Measurements from ENCODE around the gene MTX3. TPM values are rescaled to one million over a fixed set of nuclear protein-coding genes. Genes with fewer than 3 reads are reported as not detected.

Gene MTX3
- polyA plus RNA-seq, 1 of the 3 experiments (the other 2 are of a cell fraction), result 6.8 TPM

DNA sequence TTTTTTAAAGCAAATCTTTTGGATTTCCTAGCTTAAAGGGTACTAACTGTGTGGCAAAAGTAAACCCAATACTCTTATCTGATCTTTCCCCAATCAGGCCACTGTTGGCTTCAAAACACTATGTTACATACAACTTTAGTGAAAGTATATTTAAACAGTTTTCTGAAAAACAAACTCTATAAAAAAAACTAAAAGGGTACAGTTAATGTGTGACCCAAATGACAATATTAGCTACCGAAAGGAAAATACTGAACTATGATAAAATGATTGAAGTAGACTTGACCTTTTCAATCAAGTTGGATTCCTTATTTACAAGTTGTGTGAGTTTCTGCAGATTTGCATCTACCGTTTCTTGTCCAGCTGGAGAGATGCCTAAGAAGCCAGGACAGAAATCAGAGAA is 5.8 kb downstream of the MTX3 start (continued):
- TF ChIP-seq, protein P1, sequence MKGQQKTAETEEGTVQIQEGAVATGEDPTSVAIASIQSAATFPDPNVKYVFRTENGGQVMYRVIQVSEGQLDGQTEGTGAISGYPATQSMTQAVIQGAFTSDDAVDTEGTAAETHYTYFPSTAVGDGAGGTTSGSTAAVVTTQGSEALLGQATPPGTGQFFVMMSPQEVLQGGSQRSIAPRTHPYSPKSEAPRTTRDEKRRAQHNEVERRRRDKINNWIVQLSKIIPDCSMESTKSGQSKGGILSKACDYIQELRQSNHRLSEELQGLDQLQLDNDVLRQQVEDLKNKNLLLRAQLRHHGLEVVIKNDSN (IDR thresholded peaks at IDR 0.05; ENCODE audit: borderline replicate concordance, low read depth), result no peak

DNA sequence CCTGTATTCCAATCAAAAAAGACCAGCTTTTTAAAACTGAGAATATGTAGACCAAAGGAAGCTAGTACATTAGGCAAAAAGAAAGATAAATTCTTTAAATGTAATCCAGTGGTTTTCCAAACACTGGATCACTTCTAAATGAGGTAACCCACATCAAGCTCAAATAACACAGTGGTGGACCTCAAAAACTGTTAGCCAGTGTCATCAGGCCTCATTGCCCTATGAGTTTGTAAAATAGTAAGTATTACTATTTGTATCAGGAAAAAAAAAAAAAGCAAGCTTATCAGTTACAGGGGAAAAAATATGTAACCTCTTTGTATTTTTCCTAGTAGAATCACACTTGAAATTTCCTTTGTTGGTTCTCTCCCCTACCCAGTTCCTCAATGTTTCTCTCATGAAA is 6.7 kb downstream of the MTX3 start:
- no peak overlapping the region for H3K27ac ChIP-seq (ENCODE audit: low read depth in 2 of 2, low read length in 1 of 2)
- CTCF ChIA-PET, result no interaction called here
- H3K9me3 ChIP-seq, result no peaks in the 10 kb centered on the region
- H3K4me3 ChIP-seq (ENCODE audit: low read depth in 2 of 2, low read length in 1 of 2), result no peak overlapping the region
- H3K79me2 ChIP-seq (ENCODE audit: insufficient read depth), result peaks cover 5% of the 10 kb centered on the region
- peaks cover 0 to 4% of the 10 kb centered on the region in 2 experiments; a peak in 2 of 4 replicates for H3K4me1 ChIP-seq (ENCODE audit: control insufficient read depth in 1 of 2, insufficient read depth in 2 of 2, low read depth in 1 of 2, low read length in 1 of 2)
- no peaks in the 10 kb centered on the region for H3K9me2 ChIP-seq
- peaks cover 2% of the 10 kb centered on the region for H3F3A ChIP-seq (replicated peaks; ENCODE audit: insufficient read depth)
- H2AFZ ChIP-seq (ENCODE audit: low read depth), result no peak overlapping the region
- H3K27me3 ChIP-seq (ENCODE audit: insufficient read depth), result no peaks in the 10 kb centered on the region
- H3K9ac ChIP-seq, result no peak overlapping the region
- H3K36me3 ChIP-seq (replicated peaks in 1 of 2; ENCODE audit: control insufficient read depth in 1 of 2, insufficient read depth in 2 of 2, low read length in 1 of 2), result peaks cover 67 to 84% of the 10 kb centered on the region in 2 experiments
- DNase-seq, result no peak
- H3K4me2 ChIP-seq, result no peak overlapping the region
- no peak for TF ChIP-seq EP300 (IDR thresholded peaks at IDR 0.05; ENCODE audit: borderline replicate concordance in 1 of 2, low read depth in 1 of 2, low read length in 1 of 2)
- no peak for TF ChIP-seq TCF12 (IDR thresholded peaks at IDR 0.05)
- TF ChIP-seq RAD21 (IDR thresholded peaks at IDR 0.05; ENCODE audit: low read length), result no peak
- TF ChIP-seq GATA2 (CRISPR knock-in tag; IDR thresholded peaks at IDR 0.05), result no peak
- no peak for TF ChIP-seq SMC3 (IDR thresholded peaks at IDR 0.05; ENCODE audit: low read depth, low read length)
- TF ChIP-seq JUND (IDR thresholded peaks at IDR 0.05), result no peak
- no peaks in the 10 kb centered on the region for H4K20me1 ChIP-seq (ENCODE audit: insufficient read depth)
- POLR2A ChIA-PET, result no interaction called here

DNA sequence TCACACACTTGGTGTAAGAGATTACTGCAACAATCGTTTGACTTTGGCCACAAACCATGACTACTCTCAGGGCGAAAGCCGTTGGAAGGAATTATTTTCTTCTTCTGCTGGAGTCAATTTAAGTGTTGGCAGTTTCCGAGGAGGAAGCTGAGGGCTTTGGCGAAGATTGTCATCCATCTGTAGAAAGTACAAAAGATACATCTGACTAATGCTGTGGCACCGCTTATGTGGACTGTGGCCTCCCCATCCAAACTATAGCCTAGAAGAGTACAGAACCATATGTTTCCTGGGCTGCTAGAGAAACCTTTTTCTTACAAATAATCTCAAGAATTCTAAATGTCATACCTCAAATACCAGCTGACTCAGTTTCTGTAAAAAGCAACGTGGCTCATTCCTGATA is 7.4 kb downstream of the MTX3 start:
- Histone ChIP-seq H3K4me1 (ENCODE audit: control insufficient read depth in 1 of 2, insufficient read depth in 2 of 2, low read depth in 1 of 2, low read length in 1 of 2) (no peaks in the 10 kb centered on the region), H2AFZ (ENCODE audit: low read depth) (no peak overlapping the region), H3K27ac (ENCODE audit: low read depth in 2 of 2, low read length in 1 of 2) (no peak overlapping the region), H3K36me3 (replicated peaks in 1 of 2; ENCODE audit: control insufficient read depth in 1 of 2, insufficient read depth in 2 of 2, low read length in 1 of 2) (peaks cover 66 to 83% of the 10 kb centered on the region in 2 experiments), H3K4me2 (no peak overlapping the region), H3K9me2 (no peaks in the 10 kb centered on the region), H3K79me2 (ENCODE audit: insufficient read depth) (no peaks in the 10 kb centered on the region), H3K9me3 (no peaks in the 10 kb centered on the region), H3K4me3 (ENCODE audit: low read depth in 2 of 2, low read length in 1 of 2) (no peak overlapping the region), H3K27me3 (ENCODE audit: insufficient read depth) (no peaks in the 10 kb centered on the region), H3F3A (replicated peaks; ENCODE audit: insufficient read depth) (peaks cover 3% of the 10 kb centered on the region), H3K9ac (no peak overlapping the region), H4K20me1 (ENCODE audit: insufficient read depth) (no peaks in the 10 kb centered on the region)
- POLR2A ChIA-PET, result no interaction called here
- CTCF ChIA-PET, result no interaction called here
- DNase-seq, result no peak
- 94% methylated on average over 7 of the region's 7 CpGs for WGBS (ENCODE audit: low lambda C conversion rate)
- TF ChIP-seq JUND (IDR thresholded peaks at IDR 0.05) (no peak), MEF2A (IDR thresholded peaks at IDR 0.05; ENCODE audit: borderline replicate concordance, low read depth) (no peak), SMC3 (IDR thresholded peaks at IDR 0.05; ENCODE audit: low read depth, low read length) (no peak), TAF1 (IDR thresholded peaks at IDR 0.05; ENCODE audit: borderline replicate concordance, low read depth, low read length) (no peak), RCOR1 (IDR thresholded peaks at IDR 0.05; ENCODE audit: low read length) (no peak), EP300 (IDR thresholded peaks at IDR 0.05; ENCODE audit: borderline replicate concordance in 1 of 2, low read depth in 1 of 2, low read length in 1 of 2) (no peak), GATA2 (CRISPR knock-in tag; IDR thresholded peaks at IDR 0.05) (no peak), EZH2phosphoT487 (IDR thresholded peaks at IDR 0.05; ENCODE audit: borderline replicate concordance, low read depth) (no peak), FOSL2 (IDR thresholded peaks at IDR 0.05; ENCODE audit: borderline replicate concordance, low read depth) (no peak), MXI1 (IDR thresholded peaks at IDR 0.05; ENCODE audit: low read depth, low read length) (no peak), FOXM1 (IDR thresholded peaks at IDR 0.05; ENCODE audit: low read depth) (no peak), TEAD4 (IDR thresholded peaks at IDR 0.05; ENCODE audit: borderline replicate concordance, insufficient read depth) (no peak), YY1 (IDR thresholded peaks at IDR 0.05; ENCODE audit: low read depth) (no peak), ELF1 (IDR thresholded peaks at IDR 0.05) (no peak)
- TF ChIP-seq, protein P2, sequence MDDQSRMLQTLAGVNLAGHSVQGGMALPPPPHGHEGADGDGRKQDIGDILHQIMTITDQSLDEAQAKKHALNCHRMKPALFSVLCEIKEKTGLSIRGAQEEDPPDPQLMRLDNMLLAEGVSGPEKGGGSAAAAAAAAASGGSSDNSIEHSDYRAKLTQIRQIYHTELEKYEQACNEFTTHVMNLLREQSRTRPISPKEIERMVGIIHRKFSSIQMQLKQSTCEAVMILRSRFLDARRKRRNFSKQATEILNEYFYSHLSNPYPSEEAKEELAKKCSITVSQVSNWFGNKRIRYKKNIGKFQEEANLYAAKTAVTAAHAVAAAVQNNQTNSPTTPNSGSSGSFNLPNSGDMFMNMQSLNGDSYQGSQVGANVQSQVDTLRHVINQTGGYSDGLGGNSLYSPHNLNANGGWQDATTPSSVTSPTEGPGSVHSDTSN (IDR thresholded peaks at IDR 0.05), result no peak
- TF ChIP-seq, protein P3, sequence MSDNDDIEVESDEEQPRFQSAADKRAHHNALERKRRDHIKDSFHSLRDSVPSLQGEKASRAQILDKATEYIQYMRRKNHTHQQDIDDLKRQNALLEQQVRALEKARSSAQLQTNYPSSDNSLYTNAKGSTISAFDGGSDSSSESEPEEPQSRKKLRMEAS (IDR thresholded peaks at IDR 0.05; ENCODE audit: low read depth), result no peak

Measured in SK-N-SH (cell line).